ENCODE measurements around the gene ELN.

ELN gene

DNA sequence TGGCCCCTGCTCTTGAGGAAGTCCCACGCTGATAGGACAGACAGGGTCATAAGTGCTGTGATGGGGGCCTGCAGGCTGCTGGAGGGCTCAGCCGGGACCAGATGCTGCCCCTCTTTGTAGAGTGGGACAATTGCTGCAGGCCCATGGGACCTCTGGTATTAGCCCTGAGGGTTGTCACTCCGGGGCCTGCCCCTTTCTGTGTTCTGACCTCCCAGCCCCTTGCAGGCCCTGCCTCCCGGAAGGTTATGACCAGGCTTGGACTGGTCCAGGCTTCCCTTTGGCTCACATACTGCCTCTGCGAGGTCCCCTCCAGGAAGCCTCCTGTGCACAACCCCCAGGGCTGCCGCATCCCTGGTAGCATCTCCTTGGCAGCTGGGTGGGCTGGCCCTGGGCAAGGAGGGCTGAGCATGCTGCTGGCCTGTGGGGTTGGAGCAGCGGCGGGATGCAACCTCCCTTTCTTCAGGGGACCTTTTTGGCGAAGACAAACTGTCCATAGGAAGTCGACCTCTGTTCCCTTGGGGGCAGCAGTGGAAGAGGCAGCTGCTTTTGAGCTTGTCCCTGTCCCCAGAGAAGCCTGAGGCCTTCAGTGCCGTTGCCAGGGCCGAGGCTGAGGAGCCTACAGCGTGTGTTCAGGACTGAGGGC is 64.5 kb downstream of the ELN start:
- DNase-seq (ENCODE audit: low read depth, low spot score): peak; percentile 17

DNA sequence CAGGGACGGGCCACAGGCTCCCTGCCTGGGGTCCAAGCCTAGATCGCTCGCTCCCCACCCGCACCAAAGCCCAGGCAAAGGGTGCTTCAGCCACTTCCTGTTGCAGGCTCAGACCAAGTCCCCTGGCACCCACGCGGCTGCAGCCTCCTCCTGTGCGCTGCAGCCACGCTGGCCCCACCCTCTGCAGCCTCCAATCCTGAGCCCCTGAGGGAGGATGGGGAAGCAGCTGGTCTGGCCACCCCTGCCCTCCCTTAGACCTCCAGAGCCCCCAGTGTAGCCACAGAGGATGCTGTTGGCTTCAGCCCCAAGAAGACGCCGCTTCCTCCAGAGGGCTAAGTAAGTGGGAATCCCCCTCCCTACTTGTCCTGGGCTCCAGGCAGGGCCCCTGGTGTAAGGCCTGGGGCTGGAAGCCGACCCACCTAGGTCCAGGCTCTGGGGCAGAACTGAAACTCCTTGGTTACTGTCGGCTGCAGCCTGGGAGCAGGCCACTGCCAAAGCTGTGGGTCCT is 65.0 kb downstream of the ELN start:
- DNase-seq (ENCODE audit: low read depth, low spot score): peak; percentile 39

DNA sequence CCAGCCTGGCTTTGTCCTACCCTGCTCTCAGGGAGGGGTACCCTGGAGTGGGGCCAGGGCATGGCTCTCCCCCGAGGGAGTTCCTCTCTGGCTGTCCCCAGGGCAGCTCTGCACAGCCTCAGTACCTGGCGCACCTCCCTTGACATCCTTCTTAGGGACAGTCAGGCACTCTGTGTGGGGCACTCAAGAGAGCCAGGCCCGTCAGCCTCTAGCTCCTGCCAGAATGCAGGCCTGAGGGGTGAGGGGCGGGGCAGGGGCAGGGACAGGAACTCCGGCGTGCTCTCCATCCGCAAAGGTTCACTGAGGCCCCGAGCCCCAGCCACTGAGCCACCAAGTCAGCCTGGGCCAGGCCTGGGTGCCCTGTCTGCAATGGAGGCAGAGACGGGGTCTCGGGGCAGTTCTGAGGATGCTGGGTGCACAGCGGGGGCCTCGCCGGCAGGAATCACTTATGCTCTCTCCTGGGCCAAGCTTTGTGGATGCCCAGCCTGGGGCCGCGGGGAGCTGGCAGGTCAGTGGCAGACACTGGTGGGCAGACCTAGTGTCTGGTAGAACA is 65.8 kb downstream of the ELN start:
- DNase-seq (ENCODE audit: low read depth, low spot score): no peak

DNA sequence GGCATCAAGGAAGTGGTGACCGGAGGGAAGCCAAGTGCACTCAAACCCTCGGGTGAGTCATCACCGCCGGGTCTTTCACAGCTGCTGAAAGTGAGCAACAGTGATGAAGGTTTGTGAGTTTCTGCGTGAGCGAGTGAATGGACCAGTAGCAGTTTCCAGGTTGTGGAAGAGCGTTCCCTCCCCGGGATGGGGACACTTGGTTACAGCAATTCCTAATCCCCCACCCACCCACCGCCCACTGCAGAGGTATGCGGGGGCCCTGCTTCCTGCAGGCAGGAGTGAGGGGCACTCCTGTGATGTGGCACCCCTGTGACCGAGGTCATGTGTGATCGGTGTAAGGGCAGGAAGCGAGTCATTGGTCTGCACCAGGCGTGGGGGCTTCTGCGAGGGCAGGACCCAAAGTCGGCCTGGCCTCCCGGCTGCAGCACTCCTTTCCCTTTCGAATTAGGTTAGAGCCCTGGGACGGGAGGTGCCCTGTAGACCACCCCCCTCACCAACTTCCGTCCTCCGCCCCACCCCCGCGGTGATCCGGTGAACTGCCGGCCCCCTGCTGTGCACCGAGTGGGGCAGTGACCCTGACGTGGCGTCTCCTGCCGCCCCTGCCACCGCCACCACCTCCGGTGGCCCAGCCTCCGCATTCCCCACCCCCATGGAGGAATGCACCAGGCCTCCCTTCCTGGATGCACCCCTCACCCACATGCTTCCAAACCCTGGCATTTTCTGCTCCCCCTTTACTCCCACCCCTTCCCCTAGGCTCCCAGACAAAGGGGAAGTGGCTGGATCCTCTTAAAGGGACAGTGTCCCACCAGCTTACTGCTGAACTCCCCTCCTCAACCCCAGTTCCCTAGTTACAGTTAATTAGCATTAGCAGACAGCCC is 66.5 kb downstream of the ELN start:
- DNase-seq (ENCODE audit: low read depth, low spot score): peak; percentile 97

DNA sequence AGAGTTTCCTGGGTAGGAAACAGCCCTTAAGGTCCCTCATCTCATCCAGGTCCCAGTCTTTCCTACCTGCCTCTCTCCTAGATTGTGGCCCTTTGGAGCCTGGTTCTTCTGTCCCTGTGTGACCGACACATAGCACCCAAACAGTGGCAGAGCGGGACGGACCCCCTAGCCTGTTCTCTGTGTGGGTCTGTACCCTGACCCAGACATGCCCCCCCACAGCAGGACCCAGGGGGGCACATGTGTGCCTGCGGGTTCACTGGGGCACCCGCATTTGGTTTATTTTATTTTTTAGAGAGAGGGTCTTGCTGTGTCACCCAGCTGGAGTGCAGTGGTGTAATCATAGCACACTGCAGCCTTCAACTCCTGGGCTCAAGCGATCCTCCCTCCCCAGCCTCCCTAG is 67.2 kb downstream of the ELN start:
- DNase-seq (ENCODE audit: low read depth, low spot score): no peak

DNA sequence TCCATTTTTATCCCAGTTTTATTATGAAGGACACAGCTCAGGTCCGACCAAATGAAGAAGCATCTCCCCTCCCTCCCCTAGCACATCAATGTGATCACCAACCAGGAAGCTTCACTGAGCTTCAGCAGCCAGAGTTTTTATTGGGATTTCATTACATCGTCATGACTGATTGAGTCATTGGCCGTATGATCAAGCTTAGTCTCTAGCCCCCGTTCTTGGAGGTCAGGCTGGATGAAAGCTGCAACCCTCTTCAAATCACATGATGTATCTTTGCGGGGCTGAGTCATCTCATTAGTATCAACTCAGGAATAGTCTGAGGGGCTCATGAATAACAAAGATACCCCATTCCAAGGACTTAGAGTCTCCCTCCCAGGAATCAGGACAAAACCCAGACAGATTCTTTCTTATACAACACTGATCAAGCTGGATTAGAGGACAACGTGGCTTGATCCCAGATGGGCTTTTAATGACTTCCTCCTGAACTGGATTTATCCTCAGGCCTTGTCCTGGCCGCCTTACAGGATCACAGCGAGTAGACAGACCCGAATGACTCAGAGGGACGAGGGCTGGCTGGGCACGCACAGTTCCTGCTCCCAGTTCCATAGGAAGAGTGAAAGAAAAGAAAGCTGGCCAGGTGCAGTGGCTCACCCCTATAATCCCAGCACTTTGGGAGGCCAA is 70.1 kb downstream of the ELN start:
- peak; percentile 96 for DNase-seq (ENCODE audit: low read depth, low spot score)

DNA sequence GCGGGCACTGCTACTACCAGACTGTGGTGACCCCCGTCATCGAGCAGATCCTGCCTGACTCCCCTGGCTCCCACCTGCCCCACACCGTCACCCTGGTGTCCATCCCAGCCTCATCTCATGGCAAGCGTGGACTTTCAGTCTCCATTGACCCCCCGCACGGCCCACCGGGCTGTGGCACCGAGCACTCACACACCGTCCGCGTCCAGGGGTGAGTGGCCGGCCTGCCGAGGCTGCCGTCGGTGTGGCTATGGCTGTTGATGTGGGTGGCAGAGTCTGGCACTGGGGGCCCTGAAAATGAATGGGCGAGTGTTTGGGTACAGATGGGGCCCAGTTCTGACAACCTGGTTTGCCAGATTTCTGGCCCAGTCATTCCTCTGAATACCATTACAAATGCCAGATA is 71.1 kb downstream of the ELN start:
- no peak for DNase-seq (ENCODE audit: low read depth, low spot score)

DNA sequence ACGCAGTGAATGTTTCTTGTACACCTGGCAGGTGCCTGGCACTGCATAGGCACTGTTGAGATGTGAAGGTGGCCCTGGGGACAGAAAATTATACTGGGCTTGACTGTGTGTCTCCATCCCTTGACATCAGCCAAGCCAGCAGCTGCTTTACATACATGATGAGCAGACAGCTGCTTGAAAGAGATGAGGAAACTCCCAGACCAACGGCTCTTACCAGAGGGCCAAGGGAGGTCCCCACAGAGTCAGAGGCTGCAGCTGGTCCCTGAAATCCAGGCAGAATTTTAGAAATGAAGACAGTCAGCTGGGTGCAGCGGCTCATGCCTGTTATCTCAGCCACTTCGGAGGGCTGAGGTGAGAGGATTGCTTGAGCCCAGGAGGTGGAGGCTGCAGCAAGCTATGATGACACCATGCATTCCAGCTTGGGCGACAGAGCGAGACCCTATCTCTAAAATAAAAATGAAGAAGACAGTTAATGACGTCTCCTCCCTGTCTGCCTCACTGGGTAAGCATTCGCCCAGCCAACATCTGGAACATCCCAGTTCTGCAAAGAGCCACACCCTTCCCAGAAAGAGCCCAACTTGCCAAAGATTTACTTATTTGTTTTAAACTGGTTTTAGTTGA is 73.2 kb downstream of the ELN start:
- no peak for DNase-seq (ENCODE audit: low read depth, low spot score)

DNA sequence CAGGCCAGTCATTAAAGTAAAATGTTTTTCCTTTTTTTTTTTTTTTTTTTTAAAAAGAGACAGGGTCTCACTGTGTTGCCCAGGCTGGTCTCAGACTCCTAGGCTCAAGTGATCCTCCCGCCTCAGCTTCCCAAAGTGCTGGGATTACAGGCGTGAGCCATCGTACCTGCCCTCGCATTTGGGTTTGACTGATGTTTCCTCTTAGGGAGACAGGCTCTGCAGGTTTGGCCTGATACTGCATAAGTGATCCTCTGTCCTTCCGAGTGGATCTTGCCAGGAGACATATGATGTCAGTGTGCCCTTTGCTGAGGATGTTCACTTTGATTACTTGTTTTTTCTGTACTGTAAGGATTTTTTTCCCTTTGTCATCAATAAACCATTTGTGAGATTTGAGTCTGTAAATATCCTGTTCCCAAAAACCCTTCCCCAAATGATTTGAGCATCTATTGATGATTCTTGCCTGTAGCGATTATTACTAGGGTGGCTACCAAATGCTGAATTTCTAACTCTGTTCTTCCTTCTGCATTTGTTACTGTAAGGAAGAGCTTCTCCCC is 75.3 kb downstream of the ELN start:
- no peak for DNase-seq (ENCODE audit: low read depth, low spot score)

DNA sequence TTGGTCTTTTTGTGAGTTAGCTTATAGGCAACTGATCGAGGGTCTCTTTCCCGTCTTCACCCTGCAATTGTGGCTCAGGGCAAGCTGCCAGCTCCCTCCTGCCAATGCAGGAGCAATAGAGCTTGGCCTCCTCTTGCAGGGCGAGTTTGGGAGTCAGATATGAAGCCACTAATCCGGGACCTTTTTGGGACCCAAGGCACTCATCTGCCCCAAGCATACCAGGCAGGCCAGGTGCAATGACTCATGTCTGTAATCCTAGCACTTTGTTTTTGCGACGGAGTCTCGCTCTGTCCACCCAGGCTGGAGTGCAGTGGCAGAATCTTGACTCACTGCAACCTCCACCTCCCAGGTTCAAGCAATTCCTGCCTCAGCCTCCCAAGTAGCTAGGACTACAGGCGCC is 76.7 kb downstream of the ELN start:
- peak; percentile 70 for DNase-seq (ENCODE audit: low read depth, low spot score)

DNA sequence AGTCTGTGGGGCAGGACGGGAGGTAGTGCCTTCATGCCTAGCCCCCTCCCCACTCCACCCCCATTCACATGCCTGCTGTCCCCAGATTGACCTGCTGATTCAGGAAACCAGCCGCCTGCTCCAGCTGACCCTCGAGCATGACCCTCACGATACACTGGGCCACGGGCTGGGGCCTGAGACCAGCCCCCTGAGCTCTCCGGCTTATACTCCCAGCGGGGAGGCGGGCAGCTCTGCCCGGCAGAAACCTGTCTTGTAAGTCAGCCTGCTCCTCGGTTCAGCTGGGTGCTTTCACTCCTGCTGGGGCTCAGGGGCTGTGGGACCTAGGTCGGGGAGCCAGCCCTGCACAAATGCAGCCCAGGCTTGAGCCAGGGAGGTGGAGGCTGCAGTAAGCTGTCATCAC is 78.0 kb downstream of the ELN start:
- no peak for DNase-seq (ENCODE audit: low read depth, low spot score)

DNA sequence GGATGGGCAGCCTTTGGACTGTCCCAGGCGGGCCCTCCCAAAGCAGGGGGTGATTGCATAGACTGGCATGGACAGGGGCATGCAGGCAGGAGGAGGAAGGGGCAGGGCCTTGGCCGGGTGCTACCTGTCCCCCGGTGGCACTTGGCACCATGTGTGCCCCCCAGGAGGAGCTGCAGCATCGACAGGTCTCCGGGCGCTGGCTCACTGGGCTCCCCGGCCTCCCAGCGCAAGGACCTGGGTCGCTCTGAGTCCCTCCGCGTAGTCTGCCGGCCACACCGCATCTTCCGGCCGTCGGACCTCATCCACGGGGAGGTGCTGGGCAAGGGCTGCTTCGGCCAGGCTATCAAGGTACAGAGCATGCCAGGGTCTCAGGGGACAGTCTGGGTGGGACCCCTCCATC is 78.9 kb downstream of the ELN start:
- DNase-seq (ENCODE audit: low read depth, low spot score): no peak

DNA sequence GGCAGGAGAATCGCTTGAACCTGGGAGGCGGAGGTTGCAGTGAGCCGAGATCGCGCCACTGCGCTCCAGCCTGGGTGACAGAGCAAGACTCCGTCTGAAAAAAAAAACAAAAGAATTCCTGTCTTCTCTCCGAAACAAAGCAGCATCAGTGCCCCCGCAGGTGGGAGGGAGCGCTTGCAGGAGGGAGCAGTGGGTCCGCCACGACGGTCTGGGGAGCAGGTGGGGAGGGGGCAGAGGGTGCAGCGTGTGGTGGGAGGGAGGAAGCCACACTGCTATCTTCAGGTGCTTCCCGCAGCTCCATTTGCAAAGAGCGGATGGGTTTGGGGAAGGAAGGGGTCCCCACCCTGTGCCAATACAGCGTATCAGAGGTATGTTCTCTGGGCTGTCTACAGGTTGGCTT is 87.4 kb downstream of the ELN start:
- no peak for DNase-seq (ENCODE audit: low read depth, low spot score)

DNA sequence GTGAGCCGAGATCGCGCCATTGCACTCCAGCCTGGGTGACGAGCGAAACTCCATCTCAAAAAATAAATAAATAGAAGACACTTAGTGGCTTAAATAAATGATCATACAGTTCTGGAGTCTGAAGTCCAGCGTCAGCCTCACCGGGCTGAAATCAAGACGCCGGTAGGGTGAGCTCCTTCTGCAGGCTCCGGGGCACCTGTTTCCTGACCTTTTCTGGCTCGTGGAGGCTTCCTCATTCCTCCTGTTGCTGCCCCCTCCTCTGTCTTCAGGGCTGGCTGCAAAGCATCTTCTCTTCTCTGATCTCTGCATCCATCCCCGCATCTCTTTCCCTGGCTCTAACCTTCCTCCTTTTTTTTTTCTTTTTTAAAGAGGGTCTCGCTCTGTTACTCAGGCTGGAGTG is 88.4 kb downstream of the ELN start:
- DNase-seq (ENCODE audit: low read depth, low spot score): no peak
